Gastrocnemius medialis (tissue), 4 donors: ENCODE data around the gene TUFT1.

Experiments used
- POLR2A ChIP-seq, 2 donors: fragments of 450-650 bp; IDR thresholded peaks; one replicate each; pipeline ENCODE4 v1.6.1; 2017; ENCODE audit warnings: antibody characterized with exemption in 2 of 2, mild to moderate bottlenecking in 2 of 2, moderate library complexity in 2 of 2
- TF ChIP-seq, protein P1 (sequence below), 5 experiments: fragments of 450-650 bp in 3 of 5; fragments of 200-600 bp in 2 of 5; sonication (generic) in 2 of 5; IDR thresholded peaks in 4 of 5; conservative IDR thresholded peaks in 1 of 5; 1 replicate in 4 of 5; 2 replicates in 1 of 5; pipeline ENCODE4 v1.5.1; 2016 to 2019; ENCODE audit warnings: antibody characterized with exemption in 5 of 5, mild to moderate bottlenecking in 3 of 5, moderate library complexity in 3 of 5

GRCh38 chr1:151606384-151606783 lies 66.3 kb downstream of the TUFT1 start:
- TF ChIP-seq, protein P1, sequence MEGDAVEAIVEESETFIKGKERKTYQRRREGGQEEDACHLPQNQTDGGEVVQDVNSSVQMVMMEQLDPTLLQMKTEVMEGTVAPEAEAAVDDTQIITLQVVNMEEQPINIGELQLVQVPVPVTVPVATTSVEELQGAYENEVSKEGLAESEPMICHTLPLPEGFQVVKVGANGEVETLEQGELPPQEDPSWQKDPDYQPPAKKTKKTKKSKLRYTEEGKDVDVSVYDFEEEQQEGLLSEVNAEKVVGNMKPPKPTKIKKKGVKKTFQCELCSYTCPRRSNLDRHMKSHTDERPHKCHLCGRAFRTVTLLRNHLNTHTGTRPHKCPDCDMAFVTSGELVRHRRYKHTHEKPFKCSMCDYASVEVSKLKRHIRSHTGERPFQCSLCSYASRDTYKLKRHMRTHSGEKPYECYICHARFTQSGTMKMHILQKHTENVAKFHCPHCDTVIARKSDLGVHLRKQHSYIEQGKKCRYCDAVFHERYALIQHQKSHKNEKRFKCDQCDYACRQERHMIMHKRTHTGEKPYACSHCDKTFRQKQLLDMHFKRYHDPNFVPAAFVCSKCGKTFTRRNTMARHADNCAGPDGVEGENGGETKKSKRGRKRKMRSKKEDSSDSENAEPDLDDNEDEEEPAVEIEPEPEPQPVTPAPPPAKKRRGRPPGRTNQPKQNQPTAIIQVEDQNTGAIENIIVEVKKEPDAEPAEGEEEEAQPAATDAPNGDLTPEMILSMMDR (IDR thresholded peaks at IDR 0.05 in 4 of 5, conservative IDR thresholded peaks at IDR 0.05 in 1 of 5), result no peak
- no peak for TF ChIP-seq POLR2A (IDR thresholded peaks at IDR 0.05)
